HG03457 (cell line): ENCODE data around the gene RNF10.
"Not testable (repeated sequence)": the region's sequence is repeated elsewhere in the genome, so short reads cannot be mapped to it uniquely, and the experiment has no call there.

ENCODE experiments used
- ATAC-seq: cut with Tn5 transposase; IDR thresholded peaks from one replicate; pipeline ENCODE4 v1.9.1; 2021; ENCODE audit warnings: moderate number of reproducible peaks; ENCODE audit not compliant: unreplicated experiment

Gene RNF10

DNA sequence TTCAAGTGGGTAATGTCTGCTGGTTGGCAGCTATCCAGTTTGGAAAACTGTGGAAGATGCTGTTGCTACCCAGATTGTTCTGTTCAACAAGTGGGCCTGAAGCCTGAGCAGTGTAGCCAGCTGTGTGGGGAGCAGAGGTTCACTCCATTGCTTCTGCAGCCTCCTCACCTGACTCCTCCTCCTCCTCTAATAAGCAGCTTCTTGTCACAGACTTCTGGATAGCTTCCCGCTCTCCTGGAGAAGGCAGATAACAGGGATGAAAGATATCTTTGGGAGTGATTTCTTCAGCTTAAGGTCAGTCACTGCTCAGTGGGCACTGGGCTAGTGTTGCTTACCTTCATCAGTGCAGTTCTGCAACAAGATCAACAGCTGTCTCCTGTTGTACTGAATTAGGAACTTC is 45.0 kb downstream of the RNF10 start:
- ATAC-seq, result no peak

DNA sequence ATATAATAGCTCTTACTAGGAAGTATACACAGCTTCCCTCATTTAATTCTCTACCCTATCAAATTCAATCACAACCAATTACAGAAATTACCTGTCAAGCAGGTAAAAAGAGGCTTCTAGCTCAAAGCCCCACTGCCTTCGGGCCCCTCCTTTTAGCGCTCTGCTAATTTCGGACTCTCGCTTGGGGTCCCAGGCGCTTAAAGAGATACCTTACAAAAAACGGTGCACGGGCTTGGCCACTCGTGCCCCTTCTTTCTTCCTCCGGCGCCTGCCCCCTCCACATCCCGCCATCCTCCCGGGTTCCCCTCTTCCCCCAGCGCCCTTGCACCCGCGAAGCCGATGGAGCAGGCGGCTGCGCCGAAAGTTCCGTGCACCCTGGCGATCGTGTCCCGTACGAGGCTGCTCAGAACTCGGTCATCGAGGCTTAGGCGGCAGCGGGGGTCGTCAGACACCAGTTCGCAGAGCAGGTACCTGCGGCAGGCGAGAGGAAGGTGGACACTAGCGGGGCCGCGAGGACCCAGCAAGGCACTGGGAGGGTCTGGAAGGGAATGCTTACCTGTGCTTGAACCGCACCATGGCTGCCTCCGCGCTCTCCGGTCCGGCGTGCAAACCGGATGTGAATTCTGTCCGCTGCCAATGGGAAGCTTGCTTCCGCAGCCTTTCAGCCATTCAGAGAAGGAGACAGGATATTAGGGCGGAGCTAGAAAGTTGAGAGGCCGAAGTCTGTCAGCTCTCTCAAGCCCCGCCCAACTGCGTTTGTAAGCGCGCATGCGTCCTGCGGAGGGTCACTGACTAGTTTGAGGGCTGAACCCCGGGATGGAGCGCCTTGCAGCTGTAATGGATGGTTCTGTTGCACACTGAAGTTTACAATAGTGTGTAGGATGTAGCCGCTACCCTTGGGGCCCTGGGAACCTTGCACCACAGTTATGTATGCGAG is 46.9 kb downstream of the RNF10 start, which contains the start of gene POP5:
TSS of gene POP5 (minus strand) at position 616 of the 937 bp plus-strand sequence. CDS start at position 576, 40 bp downstream.
- ATAC-seq, result peak; percentile 76

DNA sequence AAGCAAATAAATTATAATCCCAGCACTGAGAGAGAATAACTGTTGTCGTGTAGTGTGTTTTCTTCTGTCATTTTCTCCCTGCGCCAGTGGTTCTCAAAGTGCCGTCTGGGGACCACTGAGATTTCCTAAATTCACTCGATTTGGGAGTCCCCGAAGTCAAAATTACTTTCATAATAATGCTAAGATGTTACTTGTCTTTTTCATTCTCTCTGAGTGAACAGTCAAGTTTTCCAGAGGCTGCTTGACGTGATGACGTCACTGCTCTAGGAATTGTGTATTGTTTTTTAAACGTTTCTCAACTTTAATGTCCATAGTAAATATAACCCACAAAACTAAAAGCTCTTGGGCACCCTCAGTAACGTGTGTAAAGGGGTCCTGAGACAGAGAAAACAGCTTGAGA is 47.8 kb downstream of the RNF10 start:
- no peak for ATAC-seq

DNA sequence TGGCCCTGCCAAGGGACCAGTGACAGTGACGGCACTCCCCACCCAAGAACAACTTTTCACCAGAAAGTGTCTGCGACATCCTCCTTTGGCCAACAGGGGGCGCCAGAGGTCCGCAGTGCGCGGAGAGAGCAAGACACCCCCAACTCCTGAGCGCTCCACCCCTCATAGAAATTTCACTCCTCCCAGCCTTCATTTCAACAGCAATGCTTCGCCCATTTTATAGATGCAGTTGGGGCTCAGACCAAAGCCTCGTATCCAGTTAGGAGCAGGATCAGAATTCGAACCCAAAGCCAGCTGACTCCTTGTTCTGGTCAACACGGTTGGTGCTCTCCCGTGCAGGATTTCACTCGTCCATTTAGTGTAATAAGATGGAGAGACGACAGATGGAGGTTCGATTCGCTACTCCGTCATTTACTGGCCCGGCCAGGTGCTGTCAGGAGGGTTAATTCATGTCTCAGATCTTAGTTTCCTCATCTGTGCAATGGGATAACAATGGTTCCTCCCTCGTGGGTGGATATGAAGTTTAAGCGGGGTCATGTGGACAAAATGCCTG is 49.4 kb downstream of the RNF10 start:
- no peak for ATAC-seq

DNA sequence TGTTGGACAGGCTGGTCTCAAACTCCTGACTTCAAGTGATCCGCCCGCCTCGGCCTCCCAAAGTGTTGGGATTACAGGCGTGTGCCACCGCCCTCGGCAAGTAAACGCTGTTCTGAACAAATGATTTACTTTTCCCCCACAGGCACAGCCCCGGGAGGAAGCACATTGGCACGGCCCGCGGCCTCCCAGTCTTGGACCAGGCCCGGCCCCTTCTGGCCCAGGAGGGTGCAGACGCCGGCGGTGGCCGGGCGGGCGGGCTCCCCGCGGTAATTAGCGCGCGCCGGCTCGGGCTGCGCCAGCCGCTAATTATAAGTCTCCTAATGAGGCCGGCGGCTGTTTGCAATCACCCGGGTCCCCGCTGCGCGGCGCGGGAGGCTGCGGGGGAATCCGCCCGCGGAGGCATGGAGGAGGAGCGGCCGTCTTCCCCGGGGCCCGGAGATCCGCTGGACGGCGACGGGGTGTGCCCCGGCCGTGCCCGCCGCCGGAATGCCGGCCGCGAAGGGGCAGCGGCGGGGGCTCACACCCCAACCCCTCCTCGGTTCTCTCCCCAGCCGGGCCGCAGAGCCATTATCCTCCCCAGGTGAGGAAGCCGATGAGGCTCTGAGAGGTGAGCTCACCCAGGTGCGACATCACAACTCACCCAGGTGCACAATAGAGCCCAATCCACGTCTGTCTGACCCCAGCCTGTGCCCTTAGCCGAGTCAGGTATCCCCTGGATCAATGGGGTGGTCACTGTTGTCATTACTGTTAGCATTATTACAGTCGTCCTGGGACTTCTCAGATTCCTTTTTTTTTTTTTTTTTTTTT is 50.4 kb downstream of the RNF10 start:
- no peak for ATAC-seq

DNA sequence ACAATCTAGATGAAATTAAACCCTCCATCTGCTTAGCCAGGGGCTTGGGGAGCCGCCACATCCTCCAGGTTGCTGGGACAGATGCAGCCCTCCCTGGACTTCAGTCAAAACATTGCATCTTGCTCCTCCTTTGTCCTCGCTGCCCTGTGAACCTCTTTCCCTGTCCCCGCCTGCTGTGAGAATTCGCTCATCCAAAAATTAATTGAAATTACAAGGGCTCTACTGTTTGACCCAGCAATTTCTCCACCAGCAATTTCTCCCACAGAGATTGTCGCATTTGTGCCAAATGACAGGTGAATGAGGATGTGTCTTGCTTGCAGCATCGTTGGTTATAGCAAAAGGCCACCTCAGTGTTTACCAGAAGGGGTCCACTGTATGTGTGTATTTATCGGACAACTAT is 52.0 kb downstream of the RNF10 start:
- no peak for ATAC-seq

DNA sequence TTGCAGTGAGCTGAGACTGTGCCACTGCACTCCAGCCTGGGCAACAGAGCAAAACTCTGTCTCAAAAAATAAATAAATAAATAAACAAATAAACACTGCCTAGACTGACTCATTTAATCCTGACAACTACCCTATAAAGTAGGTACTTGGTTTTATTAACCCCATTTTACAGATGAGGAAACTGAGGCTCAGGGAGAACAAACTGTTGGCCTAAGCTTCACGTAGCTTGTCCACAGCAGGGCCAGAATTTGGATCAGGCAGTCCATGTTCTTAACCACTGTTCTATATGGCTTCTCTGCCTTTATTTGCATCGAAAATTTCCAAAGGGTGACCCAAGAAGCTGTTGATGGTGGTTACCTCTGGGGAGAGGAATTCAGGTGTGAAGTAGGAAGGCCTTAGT is 52.7 kb downstream of the RNF10 start:
- no peak for ATAC-seq

DNA sequence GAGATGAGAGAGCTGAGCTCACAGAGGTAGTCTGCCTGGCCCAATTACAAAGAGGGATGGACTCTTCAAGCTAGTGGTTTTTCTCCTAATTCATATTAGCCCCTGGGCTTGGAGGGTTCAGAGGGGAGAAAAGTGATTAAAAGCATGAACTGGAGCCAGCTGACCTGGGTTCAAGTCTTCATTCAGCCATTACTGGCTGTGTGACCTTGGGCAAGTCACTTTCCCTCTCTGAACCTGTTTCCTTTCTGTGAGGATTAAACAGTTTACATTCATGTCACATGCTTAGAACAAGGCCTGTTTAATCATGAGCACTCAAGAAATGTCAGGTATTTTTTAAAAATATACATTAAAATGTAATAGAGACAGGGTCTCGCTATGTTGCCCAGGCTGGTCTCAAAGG is 54.2 kb downstream of the RNF10 start:
- ATAC-seq, result no peak

DNA sequence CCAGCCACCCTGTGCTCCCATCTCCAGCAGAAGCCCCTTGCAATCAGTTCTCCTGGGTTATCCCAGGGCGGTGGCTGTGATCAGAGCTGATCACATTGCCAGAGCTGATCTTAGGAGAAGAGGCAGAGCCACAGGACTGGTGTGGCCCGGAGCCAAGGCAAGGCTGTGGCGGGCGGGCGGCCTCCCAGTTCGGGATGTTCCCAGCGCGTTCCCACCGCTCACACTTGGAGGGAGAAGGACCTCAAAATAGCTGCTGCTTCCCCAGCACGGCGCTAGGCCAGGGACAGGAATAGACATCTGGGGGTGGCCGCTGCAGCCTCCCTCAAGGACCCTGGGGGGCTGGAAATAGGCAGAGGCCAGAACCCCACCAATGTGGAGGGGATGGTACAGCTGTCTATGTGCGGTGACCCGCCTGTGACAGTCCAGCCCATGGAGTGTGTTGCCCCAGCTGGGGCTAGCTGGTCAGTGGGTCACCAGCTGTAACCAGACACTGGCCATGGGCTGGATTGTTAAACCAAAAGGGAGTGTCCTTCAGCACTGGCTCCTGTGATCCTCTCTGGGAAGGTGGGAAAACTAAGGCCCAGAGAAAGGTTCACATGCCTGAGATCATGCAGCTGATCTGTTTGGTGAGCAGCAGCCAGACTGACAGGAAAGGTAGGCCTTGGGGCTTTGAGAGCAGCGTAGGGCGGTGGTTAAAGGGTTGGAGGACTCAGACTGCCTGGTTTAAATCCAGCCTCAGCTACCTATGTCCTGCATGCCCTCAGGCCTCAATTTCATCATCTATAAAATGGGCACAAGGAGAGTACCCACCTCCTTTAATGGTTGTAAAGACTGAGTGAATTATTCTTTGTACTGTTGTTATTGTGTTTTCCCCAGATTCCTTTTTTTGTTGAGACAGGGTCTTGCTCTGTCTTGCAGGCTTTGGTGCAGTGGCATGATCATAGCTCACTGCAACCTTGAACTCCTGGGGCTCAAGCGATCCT is 55.1 kb downstream of the RNF10 start:
- no peak for ATAC-seq

DNA sequence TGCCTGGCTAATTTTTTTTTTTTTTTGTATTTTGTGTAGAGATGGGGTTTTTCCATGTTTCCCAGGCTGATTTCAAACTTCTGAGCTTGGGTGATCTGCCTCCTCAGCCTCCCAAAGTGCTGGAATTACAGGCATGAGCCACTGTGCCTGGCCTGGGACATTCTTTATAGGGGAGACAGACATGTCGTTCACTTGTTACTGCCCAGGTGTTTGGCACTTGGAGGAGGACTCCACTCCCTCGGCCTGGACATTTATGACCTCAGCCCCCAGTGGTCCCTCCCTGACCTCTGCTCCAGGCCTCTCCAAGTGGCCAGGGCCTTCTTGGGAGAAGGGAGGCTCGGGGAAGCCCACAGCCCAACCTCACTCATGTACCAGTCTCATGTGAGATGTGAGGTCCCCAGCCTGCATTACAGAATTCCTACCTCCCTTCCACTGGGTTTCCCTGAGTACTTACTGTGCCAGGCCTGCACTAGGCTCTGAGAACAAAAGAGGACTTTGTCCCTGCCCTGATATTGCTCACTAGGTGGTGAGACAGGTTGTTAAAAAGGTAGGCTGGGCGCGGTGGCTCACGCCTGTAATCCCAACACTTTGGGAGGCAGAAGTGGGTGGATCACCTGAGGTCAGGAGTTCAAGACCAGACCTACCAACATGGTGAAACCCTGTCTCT is 56.7 kb downstream of the RNF10 start:
- ATAC-seq, result no peak

DNA sequence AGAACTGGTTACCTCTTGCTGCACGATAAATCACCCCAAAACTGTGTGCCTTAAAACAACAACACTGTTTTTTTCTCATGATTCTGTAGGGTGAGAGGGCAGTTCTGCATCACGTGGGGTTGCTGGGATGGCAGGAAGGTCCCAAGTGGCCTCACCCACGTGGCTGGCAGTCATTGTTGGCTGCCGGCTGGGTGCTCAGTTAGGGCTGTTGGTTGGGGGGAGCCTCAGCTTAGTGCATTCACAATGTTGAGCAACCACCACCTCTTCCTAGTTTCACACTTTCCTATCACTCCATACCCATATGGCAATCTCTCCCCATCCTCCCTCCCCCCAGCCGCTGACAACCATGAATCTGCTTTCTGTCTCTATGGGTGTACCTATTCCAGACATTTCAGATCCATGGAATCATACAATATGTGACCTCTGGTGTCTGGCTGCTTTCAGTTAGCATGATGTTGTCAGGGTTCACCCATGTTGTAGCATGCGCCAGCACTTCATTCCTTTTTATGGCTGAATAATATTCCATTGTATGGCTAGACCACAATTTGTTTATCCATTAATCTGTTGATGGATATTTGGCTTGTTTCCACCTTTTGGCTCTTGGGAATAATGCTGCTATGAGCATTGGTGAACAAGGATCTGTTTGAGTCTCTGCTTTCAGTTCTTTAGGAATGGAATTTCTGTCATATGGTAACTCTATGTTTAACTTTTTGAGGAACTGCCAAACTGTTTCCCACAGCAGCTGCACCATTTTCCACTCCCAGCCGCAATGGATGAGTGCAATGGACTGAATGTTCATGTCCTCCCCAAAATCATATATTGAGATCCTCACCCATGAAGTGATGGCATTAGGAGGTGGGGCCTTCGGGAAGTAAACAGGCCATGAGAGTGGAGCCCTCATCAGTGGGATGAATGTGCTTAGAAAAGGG is 58.2 kb downstream of the RNF10 start:
- ATAC-seq, result no peak

DNA sequence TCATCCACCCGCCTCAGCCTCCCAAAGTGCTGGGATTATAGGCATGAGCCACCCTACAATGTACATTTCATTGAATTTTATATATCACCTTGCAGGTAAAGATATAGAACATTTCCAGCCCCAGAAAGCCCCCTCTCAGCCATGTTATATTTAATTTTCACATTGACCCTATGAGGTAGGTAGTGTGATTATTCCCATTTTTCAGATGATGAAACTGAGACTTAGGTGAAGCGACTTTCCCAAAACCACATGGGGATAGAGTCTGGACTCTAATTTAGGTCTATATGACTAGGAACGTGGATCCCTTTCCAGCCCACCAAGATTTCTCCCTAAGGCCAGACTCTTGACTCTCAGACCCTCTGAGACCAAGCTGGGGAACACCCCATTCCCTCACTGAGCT is 62.7 kb downstream of the RNF10 start:
- ATAC-seq, result no peak

DNA sequence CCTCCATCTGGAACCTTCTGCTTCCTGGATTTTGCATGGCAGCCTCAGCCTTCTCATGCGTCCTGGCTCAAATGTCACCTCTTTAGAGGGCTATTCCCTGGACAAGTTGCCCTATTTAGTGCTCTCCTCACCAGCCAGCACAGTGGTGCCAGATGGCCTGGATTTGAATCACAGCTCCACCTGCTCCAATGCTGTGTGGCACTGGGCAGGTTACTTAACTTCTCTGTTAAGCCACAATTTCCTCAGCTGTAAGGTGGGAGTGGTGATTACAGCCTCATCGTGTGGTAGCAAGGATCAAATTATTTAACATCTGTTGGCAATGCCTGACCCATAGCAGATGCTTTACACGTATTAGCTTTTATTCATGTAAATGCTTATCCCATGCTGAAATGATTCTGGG is 63.7 kb downstream of the RNF10 start:
- ATAC-seq, result no peak

DNA sequence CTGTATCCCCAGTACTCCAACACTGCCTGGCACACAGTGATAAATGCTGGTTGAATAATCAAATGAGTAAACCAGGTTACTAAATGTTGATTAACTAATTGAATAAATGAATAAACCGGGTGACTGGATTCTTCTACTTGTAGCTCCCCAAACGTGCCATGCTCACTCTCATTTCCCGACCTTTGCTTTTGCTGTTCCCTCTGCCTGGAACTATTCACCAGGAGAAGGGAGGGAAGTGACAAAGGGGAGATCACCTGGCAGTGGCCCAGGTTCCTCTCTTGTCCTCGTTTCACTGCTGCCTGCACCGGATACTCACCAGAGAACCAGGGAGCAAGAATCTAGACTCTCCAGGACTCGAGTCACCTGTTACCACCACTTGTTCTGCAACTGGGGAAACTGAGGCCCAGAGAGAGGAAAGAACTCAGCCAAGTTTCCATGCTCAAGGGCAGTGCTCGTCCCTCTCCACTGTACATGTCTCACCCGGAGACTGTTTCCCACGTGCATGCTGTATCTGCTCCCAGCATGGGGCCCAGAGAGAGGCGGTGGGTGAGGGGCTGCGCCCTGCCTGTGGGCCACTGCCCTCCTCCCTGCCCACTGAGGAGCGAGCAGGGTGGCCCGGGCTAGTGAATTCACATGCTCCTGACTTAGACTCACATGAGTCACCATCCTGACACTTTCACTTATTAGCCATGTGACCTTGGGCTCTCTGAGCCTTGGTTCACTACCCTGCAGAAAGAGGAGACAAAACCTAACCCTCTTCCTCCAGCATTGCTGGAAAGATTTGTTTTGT is 64.7 kb downstream of the RNF10 start:
- no peak for ATAC-seq

DNA sequence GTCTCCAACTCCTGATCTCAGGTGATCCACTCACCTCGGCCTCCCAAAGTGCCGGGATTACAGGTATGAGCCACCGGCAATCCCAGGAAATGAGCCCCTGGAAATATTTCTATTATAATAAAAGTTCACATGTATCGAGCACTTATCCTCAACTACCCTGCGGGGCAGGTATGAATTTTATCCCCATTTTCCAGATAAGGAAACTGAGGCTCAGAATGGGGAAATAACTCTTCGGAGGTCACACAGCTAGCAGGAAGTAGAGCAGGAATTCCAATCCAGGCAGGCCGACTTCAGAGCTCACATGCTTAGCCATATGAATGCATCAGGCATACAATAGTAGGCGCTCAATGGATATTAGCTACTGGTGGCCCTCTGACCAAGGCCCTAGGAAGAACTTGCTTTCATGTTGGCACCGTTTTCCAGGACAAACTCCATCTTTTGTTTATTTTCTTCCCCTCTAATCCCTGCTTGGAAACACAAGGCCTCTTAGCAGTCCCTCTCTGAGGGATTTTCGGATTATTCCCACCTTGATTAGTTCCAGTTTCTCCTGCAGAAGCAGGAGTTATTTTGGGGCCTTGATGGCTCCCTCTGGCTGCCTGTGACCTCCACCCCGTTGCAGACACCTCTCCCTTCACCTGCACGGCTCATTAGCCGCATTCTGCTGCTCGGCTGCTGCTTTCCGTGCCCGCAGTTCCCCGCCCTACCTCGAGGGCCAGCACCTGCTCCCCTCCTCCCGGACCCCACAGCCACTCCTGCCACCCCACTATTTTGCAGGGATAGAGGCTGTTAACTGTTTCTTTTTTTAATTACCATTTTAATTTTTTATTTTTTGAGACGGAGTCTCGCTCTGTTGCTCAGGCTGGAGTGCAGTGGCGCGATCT is 65.8 kb downstream of the RNF10 start:
- no peak for ATAC-seq

DNA sequence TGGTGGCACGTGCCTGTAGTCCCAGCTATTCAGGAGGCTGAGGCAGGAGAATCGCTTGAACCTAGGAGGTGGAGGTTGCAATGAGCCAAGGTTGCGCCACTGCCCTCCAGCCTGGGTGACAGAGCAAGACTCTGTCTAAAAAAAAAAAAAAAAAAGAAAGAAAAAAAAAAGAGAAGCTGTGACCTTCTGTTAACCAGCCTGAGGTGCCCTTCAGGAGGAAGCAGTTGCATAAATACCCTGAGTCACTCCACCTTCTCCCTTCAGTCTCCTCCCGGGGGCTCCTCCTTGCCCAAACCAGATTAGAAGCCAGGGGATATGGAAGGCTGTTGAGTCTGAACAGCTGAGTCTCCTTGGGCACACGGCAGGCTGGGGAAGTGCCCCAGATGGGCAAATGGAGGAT is 68.3 kb downstream of the RNF10 start:
- ATAC-seq, result not testable (repeated sequence)

DNA sequence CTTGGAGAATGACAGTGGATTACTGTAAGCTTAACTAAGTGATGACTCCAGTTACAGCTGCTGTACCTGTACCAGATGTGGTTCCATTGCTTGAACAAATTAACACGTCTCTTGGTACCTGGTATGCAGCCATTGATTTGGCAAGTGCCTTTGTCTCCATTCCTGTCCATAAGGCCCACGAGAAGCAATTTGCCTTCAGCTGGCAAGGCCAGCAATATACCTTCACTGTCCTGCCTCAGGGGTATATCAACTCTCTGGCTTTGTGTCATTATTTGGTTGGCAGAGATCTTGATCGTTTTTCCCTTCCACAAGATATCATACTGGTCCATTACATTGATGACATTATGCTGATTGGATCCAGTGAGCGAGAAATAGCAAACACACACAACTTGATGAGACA is 76.4 kb downstream of the RNF10 start:
- ATAC-seq, result no peak
